ENCODE results near the gene PGF. TPM values are rescaled to one million over a fixed set of nuclear protein-coding genes. Genes with fewer than 3 reads are reported as not detected.

Gene PGF
- total RNA-seq, 1 donor from 2014 or later, result 4.2 TPM

DNA sequence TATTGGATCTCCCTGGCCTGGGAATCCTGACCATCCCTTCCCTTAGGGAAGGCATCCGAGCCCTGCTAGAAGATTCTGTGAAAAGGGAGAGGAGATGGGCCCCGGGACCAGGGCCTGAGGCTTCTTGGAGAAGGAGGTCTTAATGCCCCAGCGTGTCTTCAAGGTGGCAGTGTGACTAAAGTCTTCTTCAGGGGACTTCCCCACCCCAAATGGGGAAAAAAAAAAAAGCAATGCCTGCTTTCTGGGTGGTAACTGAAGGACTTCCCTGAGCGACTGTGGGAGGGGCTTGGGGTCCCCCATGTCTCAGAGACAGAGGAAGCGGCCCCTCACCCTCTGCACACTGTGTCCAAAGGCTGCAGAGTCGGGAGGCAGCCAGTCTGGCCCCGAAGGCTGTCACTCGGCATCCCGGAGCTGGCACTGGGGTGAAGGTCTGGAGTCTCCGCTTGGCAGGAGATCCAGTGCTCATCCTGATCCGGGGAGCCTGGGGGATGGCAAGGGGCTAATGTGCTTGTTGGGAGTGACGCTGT lies 7.8 kb upstream of the PGF start:
- Histone ChIP-seq H3K27ac (replicated peaks) (no peak overlapping the region), H3K4me3 (no peak overlapping the region), H3K9me3 (replicated peaks) (no peaks in the 10 kb centered on the region), H3K27me3 (ENCODE audit: low read depth) (no peaks in the 10 kb centered on the region), H3K4me1 (peaks cover 32% of the 10 kb centered on the region), H3K36me3 (no peaks in the 10 kb centered on the region)
- DNase-seq, result no peak
- intact Hi-C loops (cut with micrococcal nuclease), result no loop called here
- TF ChIP-seq, protein P1, sequence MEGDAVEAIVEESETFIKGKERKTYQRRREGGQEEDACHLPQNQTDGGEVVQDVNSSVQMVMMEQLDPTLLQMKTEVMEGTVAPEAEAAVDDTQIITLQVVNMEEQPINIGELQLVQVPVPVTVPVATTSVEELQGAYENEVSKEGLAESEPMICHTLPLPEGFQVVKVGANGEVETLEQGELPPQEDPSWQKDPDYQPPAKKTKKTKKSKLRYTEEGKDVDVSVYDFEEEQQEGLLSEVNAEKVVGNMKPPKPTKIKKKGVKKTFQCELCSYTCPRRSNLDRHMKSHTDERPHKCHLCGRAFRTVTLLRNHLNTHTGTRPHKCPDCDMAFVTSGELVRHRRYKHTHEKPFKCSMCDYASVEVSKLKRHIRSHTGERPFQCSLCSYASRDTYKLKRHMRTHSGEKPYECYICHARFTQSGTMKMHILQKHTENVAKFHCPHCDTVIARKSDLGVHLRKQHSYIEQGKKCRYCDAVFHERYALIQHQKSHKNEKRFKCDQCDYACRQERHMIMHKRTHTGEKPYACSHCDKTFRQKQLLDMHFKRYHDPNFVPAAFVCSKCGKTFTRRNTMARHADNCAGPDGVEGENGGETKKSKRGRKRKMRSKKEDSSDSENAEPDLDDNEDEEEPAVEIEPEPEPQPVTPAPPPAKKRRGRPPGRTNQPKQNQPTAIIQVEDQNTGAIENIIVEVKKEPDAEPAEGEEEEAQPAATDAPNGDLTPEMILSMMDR (IDR thresholded peaks at IDR 0.05; ENCODE audit: borderline replicate concordance), result no peak

DNA sequence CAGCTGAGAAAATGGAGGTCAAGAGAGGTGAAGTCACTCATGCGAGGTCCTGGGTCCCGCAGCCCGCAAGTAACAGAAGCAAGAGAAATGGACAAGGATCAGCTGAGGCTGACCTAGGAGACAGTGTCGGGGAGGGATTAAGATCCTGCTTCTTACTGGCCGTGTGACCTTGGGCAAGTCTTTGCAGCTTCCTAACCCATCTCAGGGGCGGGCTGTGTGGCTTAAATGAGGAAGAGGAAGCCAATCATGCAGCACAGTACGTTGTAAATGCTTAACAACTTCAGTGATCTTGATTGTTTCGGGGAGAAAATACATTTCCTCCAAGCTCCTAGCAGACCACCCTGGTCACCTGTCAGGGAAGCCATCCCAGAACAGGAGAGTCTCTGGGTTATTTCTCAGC lies 7.1 kb upstream of the PGF start:
- intact Hi-C loops (cut with micrococcal nuclease), result no loop called here
- no peak overlapping the region for H3K27ac ChIP-seq (replicated peaks)
- no peaks in the 10 kb centered on the region for H3K9me3 ChIP-seq (replicated peaks)

DNA sequence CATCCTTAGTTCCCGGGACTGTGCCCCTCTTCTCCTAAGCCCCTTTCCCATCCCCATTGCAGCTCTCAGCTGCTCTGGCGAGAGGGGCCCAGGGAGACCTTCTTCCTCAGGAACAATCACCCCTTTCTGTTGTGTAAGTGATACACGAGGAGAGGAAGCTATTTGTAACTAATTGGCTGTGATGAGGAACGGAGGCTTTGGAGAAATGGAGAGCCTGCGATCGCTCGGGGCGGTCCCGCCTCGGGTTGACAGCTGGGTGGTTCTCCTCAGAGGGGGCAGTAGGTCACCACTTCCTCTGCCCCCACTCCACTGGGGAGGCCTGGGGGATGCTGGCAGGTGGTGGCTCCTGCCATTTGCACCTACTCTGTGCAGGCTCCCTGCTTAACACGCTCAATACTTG lies 6.6 kb upstream of the PGF start:
- no peak overlapping the region for H3K4me3 ChIP-seq
- no peaks in the 10 kb centered on the region for H3K27me3 ChIP-seq (ENCODE audit: low read depth)
- peaks cover 32% of the 10 kb centered on the region for H3K4me1 ChIP-seq
- no peaks in the 10 kb centered on the region for H3K9me3 ChIP-seq (replicated peaks)
- no peaks in the 10 kb centered on the region for H3K36me3 ChIP-seq
- TF ChIP-seq, protein P1 (IDR thresholded peaks at IDR 0.05; ENCODE audit: borderline replicate concordance), result no peak
- intact Hi-C loops (cut with micrococcal nuclease), result no loop called here
- DNase-seq, result no peak
- H3K27ac ChIP-seq (replicated peaks), result no peak overlapping the region

More for the DNA sequence above, 7.1 kb upstream of the PGF start:
- TF ChIP-seq, protein P1 (IDR thresholded peaks at IDR 0.05; ENCODE audit: borderline replicate concordance), result no peak
- Histone ChIP-seq H3K36me3 (no peaks in the 10 kb centered on the region), H3K27me3 (ENCODE audit: low read depth) (no peaks in the 10 kb centered on the region), H3K4me1 (peaks cover 32% of the 10 kb centered on the region), H3K4me3 (no peak overlapping the region)
- DNase-seq, result no peak

DNA sequence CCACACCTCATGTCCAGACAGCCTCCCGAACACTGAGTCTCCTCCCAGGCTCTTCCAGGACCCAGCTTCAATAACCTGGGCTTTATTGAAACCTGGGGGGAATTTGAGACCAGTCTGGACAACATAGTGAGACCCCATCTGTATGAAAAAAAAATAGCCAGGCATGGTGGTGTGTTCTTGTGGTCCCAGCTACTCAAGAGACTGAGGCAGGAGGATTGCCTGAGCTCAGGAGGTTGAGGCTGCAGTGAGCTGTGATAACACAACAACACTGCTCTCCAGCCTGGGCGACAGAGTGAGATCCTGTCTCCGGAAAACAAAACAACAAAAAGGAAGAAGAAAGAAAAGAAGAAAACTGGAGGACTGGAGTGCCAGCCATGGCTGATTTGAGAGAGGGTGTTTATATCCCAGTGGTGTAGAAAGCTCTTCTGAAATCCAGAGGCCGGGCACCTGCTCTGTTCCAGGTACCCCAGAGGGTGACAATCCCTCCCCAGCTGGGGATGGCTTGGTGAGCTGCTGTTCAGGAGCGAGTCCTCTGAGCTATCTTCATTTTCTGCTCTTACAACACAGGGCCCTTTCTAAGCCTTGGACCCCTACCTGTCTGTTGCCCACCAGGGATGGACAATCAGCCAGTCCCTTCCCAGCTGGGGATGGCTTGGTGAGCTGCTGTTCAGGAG lies 6.0 kb upstream of the PGF start:
- DNase-seq, result no peak
- H3K9me3 ChIP-seq (replicated peaks), result no peaks in the 10 kb centered on the region
- intact Hi-C loops (cut with micrococcal nuclease), result no loop called here

DNA sequence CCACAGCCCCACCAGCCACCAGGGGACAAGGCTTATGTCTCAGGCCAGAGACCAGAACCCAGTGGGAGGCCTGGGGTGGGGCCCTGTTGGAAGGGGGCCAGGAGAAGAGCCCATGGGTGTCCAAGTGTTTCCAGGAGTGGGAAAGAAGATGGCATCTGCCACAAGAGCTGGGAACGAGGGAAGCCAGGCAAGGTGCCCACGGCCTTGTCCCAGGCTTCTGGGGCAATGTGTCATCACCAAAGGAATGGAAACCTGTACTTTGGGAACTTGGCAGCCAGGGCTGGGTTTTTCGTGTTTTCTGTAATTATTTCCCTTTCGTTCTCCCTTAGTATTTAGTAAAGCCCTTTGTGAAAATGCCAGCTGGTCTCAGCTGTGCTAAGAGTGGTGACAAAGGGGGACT lies 5.3 kb upstream of the PGF start:
- DNase-seq, result no peak
- Histone ChIP-seq H3K9me3 (replicated peaks) (no peaks in the 10 kb centered on the region), H3K27ac (replicated peaks) (no peak overlapping the region), H3K4me1 (peaks cover 33% of the 10 kb centered on the region), H3K36me3 (no peaks in the 10 kb centered on the region), H3K4me3 (no peak overlapping the region), H3K27me3 (ENCODE audit: low read depth) (no peaks in the 10 kb centered on the region)
- intact Hi-C loops (cut with micrococcal nuclease), result no loop called here
- TF ChIP-seq, protein P1 (IDR thresholded peaks at IDR 0.05; ENCODE audit: borderline replicate concordance), result no peak

More for the DNA sequence above, 6.0 kb upstream of the PGF start:
- Histone ChIP-seq H3K27ac (replicated peaks) (no peak overlapping the region), H3K27me3 (ENCODE audit: low read depth) (no peaks in the 10 kb centered on the region), H3K4me3 (no peak overlapping the region), H3K4me1 (peaks cover 32% of the 10 kb centered on the region), H3K36me3 (no peaks in the 10 kb centered on the region)
- TF ChIP-seq, protein P1 (IDR thresholded peaks at IDR 0.05; ENCODE audit: borderline replicate concordance), result no peak

Measured in left ventricle myocardium inferior (tissue), 1 donor.